A673 (cell line): ENCODE results near the gene TNS3.

Source experiments
- EZH2 ChIP-seq: fragments of 200-600 bp; sonication (generic); IDR thresholded peaks from 2 replicates; pipeline ENCODE4 v1.6.1; 2017; ENCODE audit warnings: borderline replicate concordance, low read depth, mild to moderate bottlenecking, mixed read lengths, antibody characterized with exemption, low read length; ENCODE audit not compliant: poor library complexity, severe bottlenecking
- TF ChIP-seq, protein P1 (sequence below): fragments of 300-800, 200-600 bp; sonication (generic); conservative IDR thresholded peaks from 2 replicates; pipeline ENCODE4 v1.5.1; 2017; ENCODE audit warnings: low read depth, mild to moderate bottlenecking, antibody characterized with exemption, low read length, moderate library complexity, mixed read lengths

DNA sequence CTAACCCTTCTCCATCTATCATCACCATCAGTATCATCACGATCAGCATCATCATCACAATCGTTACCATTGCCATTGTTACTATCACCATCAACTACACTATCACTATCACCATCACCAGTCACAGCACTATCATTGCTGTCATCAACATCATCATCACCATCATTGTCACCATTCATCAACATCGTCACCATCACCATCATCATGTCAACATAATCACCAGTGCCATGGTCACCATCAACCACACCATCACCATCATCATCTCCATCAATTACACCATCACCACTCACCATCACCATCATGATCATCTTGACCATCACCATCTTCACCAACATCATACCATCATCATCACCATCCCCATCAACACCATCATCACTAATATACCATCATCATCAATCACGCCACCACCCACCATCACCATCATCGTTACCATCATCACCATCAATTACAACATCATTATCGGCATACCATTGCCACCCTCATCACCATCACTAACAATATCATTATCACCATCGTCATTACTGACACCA is 66.5 kb downstream of the TNS3 start:
- TF ChIP-seq, protein P1, sequence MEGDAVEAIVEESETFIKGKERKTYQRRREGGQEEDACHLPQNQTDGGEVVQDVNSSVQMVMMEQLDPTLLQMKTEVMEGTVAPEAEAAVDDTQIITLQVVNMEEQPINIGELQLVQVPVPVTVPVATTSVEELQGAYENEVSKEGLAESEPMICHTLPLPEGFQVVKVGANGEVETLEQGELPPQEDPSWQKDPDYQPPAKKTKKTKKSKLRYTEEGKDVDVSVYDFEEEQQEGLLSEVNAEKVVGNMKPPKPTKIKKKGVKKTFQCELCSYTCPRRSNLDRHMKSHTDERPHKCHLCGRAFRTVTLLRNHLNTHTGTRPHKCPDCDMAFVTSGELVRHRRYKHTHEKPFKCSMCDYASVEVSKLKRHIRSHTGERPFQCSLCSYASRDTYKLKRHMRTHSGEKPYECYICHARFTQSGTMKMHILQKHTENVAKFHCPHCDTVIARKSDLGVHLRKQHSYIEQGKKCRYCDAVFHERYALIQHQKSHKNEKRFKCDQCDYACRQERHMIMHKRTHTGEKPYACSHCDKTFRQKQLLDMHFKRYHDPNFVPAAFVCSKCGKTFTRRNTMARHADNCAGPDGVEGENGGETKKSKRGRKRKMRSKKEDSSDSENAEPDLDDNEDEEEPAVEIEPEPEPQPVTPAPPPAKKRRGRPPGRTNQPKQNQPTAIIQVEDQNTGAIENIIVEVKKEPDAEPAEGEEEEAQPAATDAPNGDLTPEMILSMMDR = no peak
- no peak for TF ChIP-seq EZH2
